Measurements from ENCODE around the gene CERT1. TPM values are rescaled to one million over a fixed set of nuclear protein-coding genes. Genes with fewer than 3 reads are reported as not detected.

The CERT1 gene
- polyA plus RNA-seq, 1 of the 3 experiments (the other 2 are of a cell fraction), result 4.5 TPM

- no peak overlapping the region for H3K9ac ChIP-seq
- no peaks in the 10 kb centered on the region for H3K4me1 ChIP-seq (ENCODE audit: control insufficient read depth in 1 of 2, insufficient read depth in 2 of 2, low read depth in 1 of 2, low read length in 1 of 2)
- WGBS (ENCODE audit: low lambda C conversion rate), result 100% methylated on average over 1 of the region's 1 CpG
- H2AFZ ChIP-seq (ENCODE audit: low read depth), result no peak overlapping the region
- H3K36me3 ChIP-seq (replicated peaks in 1 of 2; ENCODE audit: control insufficient read depth in 1 of 2, insufficient read depth in 2 of 2, low read length in 1 of 2), result peaks cover 29 to 75% of the 10 kb centered on the region in 2 experiments
- ChIA-PET POLR2A (no interaction called here), CTCF (interaction anchor here (1.1 kb wide), 1 partner anchor 10 kb away, joined by 4 read pairs; no protein-coding TSS in a partner anchor)
- peaks cover 7% of the 10 kb centered on the region; the same call in 1 of the 2 replicates for H3K9me3 ChIP-seq
- no peak for TF ChIP-seq USF2 (IDR thresholded peaks at IDR 0.05; ENCODE audit: borderline replicate concordance, low read depth, low read length)
- TF ChIP-seq GABPA (IDR thresholded peaks at IDR 0.05; ENCODE audit: low read depth), result no peak
- no peak for TF ChIP-seq FOXJ3 (CRISPR knock-in tag; IDR thresholded peaks at IDR 0.05)
- TF ChIP-seq ELF1 (IDR thresholded peaks at IDR 0.05), result no peak
- no peak for TF ChIP-seq IRF3 (IDR thresholded peaks at IDR 0.05; ENCODE audit: low read depth, low read length)
- DNase-seq, result no peak
- H3K27ac ChIP-seq (ENCODE audit: low read depth in 2 of 2, low read length in 1 of 2), result no peak overlapping the region
- H4K20me1 ChIP-seq (ENCODE audit: insufficient read depth), result no peaks in the 10 kb centered on the region
- H3F3A ChIP-seq (replicated peaks; ENCODE audit: insufficient read depth), result peaks cover 20% of the 10 kb centered on the region
- no peak overlapping the region for H3K4me3 ChIP-seq (ENCODE audit: low read depth in 2 of 2, low read length in 1 of 2)
- peaks cover 12% of the 10 kb centered on the region; the same call in 1 of the 2 replicates for H3K79me2 ChIP-seq (ENCODE audit: insufficient read depth)
- no peaks in the 10 kb centered on the region for H3K27me3 ChIP-seq (ENCODE audit: insufficient read depth)
- H3K9me2 ChIP-seq, result no peaks in the 10 kb centered on the region
- no peak overlapping the region for H3K4me2 ChIP-seq
Measured at GRCh38 chr5:75553358-75553757, 41.9 kb upstream of the CERT1 start.

GRCh38 chr5:75552764-75553163, 41.3 kb upstream of the CERT1 start:
- Histone ChIP-seq H3K4me3 (ENCODE audit: low read depth in 2 of 2, low read length in 1 of 2) (no peak overlapping the region), H3K9me3 (peaks cover 7% of the 10 kb centered on the region; the same call in 1 of the 2 replicates), H3K4me2 (no peak overlapping the region), H3K79me2 (ENCODE audit: insufficient read depth) (peaks cover 16% of the 10 kb centered on the region; the same call in 1 of the 2 replicates), H4K20me1 (ENCODE audit: insufficient read depth) (no peaks in the 10 kb centered on the region), H3K27ac (ENCODE audit: low read depth in 2 of 2, low read length in 1 of 2) (no peak overlapping the region), H3K9me2 (no peaks in the 10 kb centered on the region), H3K9ac (no peak overlapping the region), H3F3A (replicated peaks; ENCODE audit: insufficient read depth) (peaks cover 20% of the 10 kb centered on the region), H2AFZ (ENCODE audit: low read depth) (no peak overlapping the region), H3K36me3 (replicated peaks in 1 of 2; ENCODE audit: control insufficient read depth in 1 of 2, insufficient read depth in 2 of 2, low read length in 1 of 2) (peaks cover 29 to 73% of the 10 kb centered on the region in 2 experiments), H3K27me3 (ENCODE audit: insufficient read depth) (no peaks in the 10 kb centered on the region), H3K4me1 (ENCODE audit: control insufficient read depth in 1 of 2, insufficient read depth in 2 of 2, low read depth in 1 of 2, low read length in 1 of 2) (no peaks in the 10 kb centered on the region)
- POLR2A ChIA-PET, result no interaction called here
- CTCF ChIA-PET, result interaction anchor here (1.0 kb wide), 1 partner anchor 128 kb away, joined by 3 read pairs; no protein-coding TSS in a partner anchor
- DNase-seq, result no peak
- WGBS (ENCODE audit: low lambda C conversion rate), result 96% methylated on average over 2 of the region's 2 CpGs
- TF ChIP-seq EZH2phosphoT487 (IDR thresholded peaks at IDR 0.05; ENCODE audit: borderline replicate concordance, low read depth), result no peak
- no peak for TF ChIP-seq TAF1 (IDR thresholded peaks at IDR 0.05; ENCODE audit: borderline replicate concordance, low read depth, low read length)
- no peak for TF ChIP-seq CHD2 (IDR thresholded peaks at IDR 0.05; ENCODE audit: low read length, partially characterized antibody)
- no peak for TF ChIP-seq CTCF (IDR thresholded peaks at IDR 0.05)
- no peak for TF ChIP-seq MAX (IDR thresholded peaks at IDR 0.05; ENCODE audit: low read depth)
- no peak for TF ChIP-seq SMC3 (IDR thresholded peaks at IDR 0.05; ENCODE audit: low read depth, low read length)
- no peak for TF ChIP-seq ELF1 (IDR thresholded peaks at IDR 0.05)
- no peak for TF ChIP-seq FOXJ3 (CRISPR knock-in tag; IDR thresholded peaks at IDR 0.05)
- no peak for TF ChIP-seq PBX3 (IDR thresholded peaks at IDR 0.05)
- no peak for TF ChIP-seq RAD21 (IDR thresholded peaks at IDR 0.05; ENCODE audit: low read length)
- no peak for TF ChIP-seq SIN3A (IDR thresholded peaks at IDR 0.05; ENCODE audit: borderline replicate concordance, low read depth, low read length)

Measured in SK-N-SH (cell line).